Left ventricle myocardium inferior (tissue), 1 donor: ENCODE data around the gene DDX39B. TPM values are rescaled to one million over a fixed set of nuclear protein-coding genes. Genes with fewer than 3 reads are reported as not detected.

Experiments used
- DNase-seq: peaks from one replicate; pipeline ENCODE4 v3.0.0-alpha.2; 2020
- H3K27ac ChIP-seq: fragments of 200-600 bp; replicated peaks from 2 replicates; pipeline ENCODE4 v1.8.0; 2021
- H3K27me3 ChIP-seq: fragments of 200-600 bp; 2 replicates; pipeline ENCODE4 v1.8.0; 2021; ENCODE audit warnings: low read depth
- H3K36me3 ChIP-seq: fragments of 200-600 bp; 2 replicates; pipeline ENCODE4 v1.8.0; 2021
- H3K4me1 ChIP-seq: fragments of 200-600 bp; 2 replicates; pipeline ENCODE4 v1.8.0; 2021
- H3K4me3 ChIP-seq: fragments of 200-600 bp; 2 replicates; pipeline ENCODE4 v1.8.0; 2021; ENCODE audit warnings: mild to moderate bottlenecking, moderate library complexity
- H3K9me3 ChIP-seq: fragments of 200-600 bp; replicated peaks from 2 replicates; pipeline ENCODE4 v1.8.0; 2021
- CTCF ChIP-seq: fragments of 200-600 bp; IDR thresholded peaks from 2 replicates; pipeline ENCODE4 v1.8.0; 2021; ENCODE audit warnings: antibody characterized with exemption, mild to moderate bottlenecking, borderline replicate concordance
- intact Hi-C: fragments of 100-400 bp; cut with micrococcal nuclease; formaldehyde crosslinking; loops from one replicate; pipeline ENCODE4 v1.11.0; 2022
- total RNA-seq: library from RNA; stranded (reverse); fragmentation: NEBNext Ultra II Directional; extraction: Animal tissue kit (Norgen Biotek cat#: 25700); gene quantifications from one replicate; pipeline ENCODE4 v1.2.1, GENCODE V29; 2021
- donor health status: DM: no; HTN: yes; CAD: no; lungs with severe emphysema.

DDX39B gene
- total RNA-seq, 1 donor from 2014 or later = 179 TPM

DNA sequence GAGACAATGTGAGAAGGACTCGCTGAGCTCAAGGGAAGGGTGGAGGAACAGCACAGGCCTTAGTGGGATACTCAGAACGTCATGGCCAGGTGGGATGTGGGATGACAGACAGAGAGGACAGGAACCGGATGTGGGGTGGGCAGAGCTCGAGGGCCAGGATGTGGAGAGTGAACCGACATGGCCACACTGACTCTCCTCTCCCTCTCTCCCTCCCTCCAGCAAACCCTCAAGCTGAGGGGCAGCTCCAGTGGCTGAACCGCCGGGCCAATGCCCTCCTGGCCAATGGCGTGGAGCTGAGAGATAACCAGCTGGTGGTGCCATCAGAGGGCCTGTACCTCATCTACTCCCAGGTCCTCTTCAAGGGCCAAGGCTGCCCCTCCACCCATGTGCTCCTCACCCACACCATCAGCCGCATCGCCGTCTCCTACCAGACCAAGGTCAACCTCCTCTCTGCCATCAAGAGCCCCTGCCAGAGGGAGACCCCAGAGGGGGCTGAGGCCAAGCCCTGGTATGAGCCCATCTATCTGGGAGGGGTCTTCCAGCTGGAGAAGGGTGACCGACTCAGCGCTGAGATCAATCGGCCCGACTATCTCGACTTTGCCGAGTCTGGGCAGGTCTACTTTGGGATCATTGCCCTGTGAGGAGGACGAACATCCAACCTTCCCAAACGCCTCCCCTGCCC lies 35.2 kb upstream of the DDX39B start:
- TF ChIP-seq CTCF = no peak
- no peaks in the 10 kb centered on the region for H3K9me3 ChIP-seq
- no peak for DNase-seq
- H3K4me1 ChIP-seq = peaks cover 28% of the 10 kb centered on the region
- H3K36me3 ChIP-seq = no peaks in the 10 kb centered on the region
- H3K27ac ChIP-seq = no peak overlapping the region
- H3K27me3 ChIP-seq = no peaks in the 10 kb centered on the region
- no peak overlapping the region for H3K4me3 ChIP-seq
- intact Hi-C loops = no loop called here

DNA sequence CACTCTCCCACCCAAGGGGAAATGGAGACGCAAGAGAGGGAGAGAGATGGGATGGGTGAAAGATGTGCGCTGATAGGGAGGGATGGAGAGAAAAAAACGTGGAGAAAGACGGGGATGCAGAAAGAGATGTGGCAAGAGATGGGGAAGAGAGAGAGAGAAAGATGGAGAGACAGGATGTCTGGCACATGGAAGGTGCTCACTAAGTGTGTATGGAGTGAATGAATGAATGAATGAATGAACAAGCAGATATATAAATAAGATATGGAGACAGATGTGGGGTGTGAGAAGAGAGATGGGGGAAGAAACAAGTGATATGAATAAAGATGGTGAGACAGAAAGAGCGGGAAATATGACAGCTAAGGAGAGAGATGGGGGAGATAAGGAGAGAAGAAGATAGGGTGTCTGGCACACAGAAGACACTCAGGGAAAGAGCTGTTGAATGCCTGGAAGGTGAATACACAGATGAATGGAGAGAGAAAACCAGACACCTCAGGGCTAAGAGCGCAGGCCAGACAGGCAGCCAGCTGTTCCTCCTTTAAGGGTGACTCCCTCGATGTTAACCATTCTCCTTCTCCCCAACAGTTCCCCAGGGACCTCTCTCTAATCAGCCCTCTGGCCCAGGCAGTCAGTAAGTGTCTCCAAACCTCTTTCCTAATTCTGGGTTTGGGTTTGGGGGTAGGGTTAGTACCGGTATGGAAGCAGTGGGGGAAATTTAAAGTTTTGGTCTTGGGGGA lies 34.3 kb upstream of the DDX39B start:
- Histone ChIP-seq H3K4me3 (peak overlapping the region; percentile 60), H3K27ac (peak overlapping the region; percentile 62), H3K27me3 (no peaks in the 10 kb centered on the region), H3K9me3 (no peaks in the 10 kb centered on the region), H3K36me3 (no peaks in the 10 kb centered on the region), H3K4me1 (peaks cover 19% of the 10 kb centered on the region)
- intact Hi-C loops = no loop called here
- no peak for DNase-seq
- TF ChIP-seq CTCF = no peak

- Histone ChIP-seq H3K9me3 (no peaks in the 10 kb centered on the region), H3K27ac (peak within 1 kb of the TSS; percentile 62), H3K4me1 (peaks cover 13% of the 10 kb centered on the region), H3K36me3 (no peaks in the 10 kb centered on the region), H3K4me3 (peak within 1 kb of the TSS; percentile 60), H3K27me3 (no peaks in the 10 kb centered on the region)
- intact Hi-C loops = no loop called here
- TF ChIP-seq CTCF = no peak
- peak; percentile 37 for DNase-seq
Measured at GRCh38 chr6:31575335-31575901, 33.6 kb upstream of the DDX39B start, which contains the start of gene TNF. TNF (plus strand) TSS chr6:31575565; CDS start chr6:31575742, 177 bp downstream.

DNA sequence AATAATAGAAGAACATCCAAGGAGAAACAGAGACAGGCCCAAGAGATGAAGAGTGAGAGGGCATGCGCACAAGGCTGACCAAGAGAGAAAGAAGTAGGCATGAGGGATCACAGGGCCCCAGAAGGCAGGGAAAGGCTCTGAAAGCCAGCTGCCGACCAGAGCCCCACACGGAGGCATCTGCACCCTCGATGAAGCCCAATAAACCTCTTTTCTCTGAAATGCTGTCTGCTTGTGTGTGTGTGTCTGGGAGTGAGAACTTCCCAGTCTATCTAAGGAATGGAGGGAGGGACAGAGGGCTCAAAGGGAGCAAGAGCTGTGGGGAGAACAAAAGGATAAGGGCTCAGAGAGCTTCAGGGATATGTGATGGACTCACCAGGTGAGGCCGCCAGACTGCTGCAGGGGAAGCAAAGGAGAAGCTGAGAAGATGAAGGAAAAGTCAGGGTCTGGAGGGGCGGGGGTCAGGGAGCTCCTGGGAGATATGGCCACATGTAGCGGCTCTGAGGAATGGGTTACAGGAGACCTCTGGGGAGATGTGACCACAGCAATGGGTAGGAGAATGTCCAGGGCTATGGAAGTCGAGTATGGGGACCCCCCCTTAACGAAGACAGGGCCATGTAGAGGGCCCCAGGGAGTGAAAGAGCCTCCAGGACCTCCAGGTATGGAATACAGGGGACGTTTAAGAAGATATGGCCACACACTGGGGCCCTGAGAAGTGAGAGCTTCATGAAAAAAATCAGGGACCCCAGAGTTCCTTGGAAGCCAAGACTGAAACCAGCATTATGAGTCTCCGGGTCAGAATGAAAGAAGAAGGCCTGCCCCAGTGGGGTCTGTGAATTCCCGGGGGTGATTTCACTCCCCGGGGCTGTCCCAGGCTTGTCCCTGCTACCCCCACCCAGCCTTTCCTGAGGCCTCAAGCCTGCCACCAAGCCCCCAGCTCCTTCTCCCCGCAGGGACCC lies 32.6 kb upstream of the DDX39B start:
- DNase-seq = no peak
- H3K27me3 ChIP-seq = no peaks in the 10 kb centered on the region
- H3K4me1 ChIP-seq = peaks cover 10% of the 10 kb centered on the region
- intact Hi-C loops = no loop called here
- no peaks in the 10 kb centered on the region for H3K36me3 ChIP-seq
- H3K27ac ChIP-seq = peak overlapping the region; percentile 62
- no peaks in the 10 kb centered on the region for H3K9me3 ChIP-seq
- no peak overlapping the region for H3K4me3 ChIP-seq
- no peak for TF ChIP-seq CTCF
